ACC112 (cell line): ENCODE measurements around the gene SLC38A10.

Source experiments
- H2AFZ ChIP-seq: fragments of 200-600 bp; sonication (generic); one replicate; pipeline ENCODE4 v1.6.0; 2017; ENCODE audit warnings: antibody characterized with exemption, low read length; ENCODE audit not compliant: unreplicated experiment
- H3K27ac ChIP-seq: fragments of 200-600 bp; sonication (generic); 2 replicates; pipeline ENCODE4 v1.5.1; 2014; ENCODE audit warnings: low read depth, mild to moderate bottlenecking, antibody characterized with exemption, low read length, moderate library complexity
- H3K27me3 ChIP-seq: fragments of 200-600 bp; sonication (generic); 2 replicates; pipeline ENCODE4 v1.6.1; 2014; ENCODE audit warnings: mild to moderate bottlenecking, antibody characterized with exemption, low read length, moderate library complexity, mixed read lengths; ENCODE audit not compliant: insufficient read depth
- H3K36me3 ChIP-seq: fragments of 200-600 bp; sonication (generic); 2 replicates; pipeline ENCODE4 v1.6.1; 2016; ENCODE audit warnings: mild to moderate bottlenecking, antibody characterized with exemption, low read length, moderate library complexity, mixed read lengths; ENCODE audit not compliant: insufficient read depth
- H3K4me1 ChIP-seq: fragments of 200-600 bp; sonication (generic); one replicate; pipeline ENCODE4 v1.6.1; 2016; ENCODE audit warnings: low read length, mixed read lengths; ENCODE audit not compliant: insufficient read depth, unreplicated experiment, control insufficient read depth
- H3K4me3 ChIP-seq: fragments of 200-600 bp; sonication (generic); 2 replicates; pipeline ENCODE4 v1.5.1; 2014; ENCODE audit warnings: mild to moderate bottlenecking, low read depth, low read length
- H3K79me2 ChIP-seq: fragments of 200-600 bp; sonication (generic); one replicate; pipeline ENCODE4 v1.6.0; 2016; ENCODE audit warnings: low read length; ENCODE audit not compliant: control insufficient read depth, unreplicated experiment, insufficient read depth

The SLC38A10 gene

GRCh38 chr17:81272616-81273015, 22.5 kb downstream of the SLC38A10 start:
- Histone ChIP-seq H3K4me1 (no peaks in the 10 kb centered on the region), H2AFZ (no peak overlapping the region), H3K36me3 (peaks cover 27% of the 10 kb centered on the region), H3K27ac (no peak overlapping the region), H3K4me3 (no peak overlapping the region), H3K27me3 (no peaks in the 10 kb centered on the region), H3K79me2 (no peaks in the 10 kb centered on the region)

- H2AFZ ChIP-seq, result no peak overlapping the region
- H3K36me3 ChIP-seq, result peaks cover 27% of the 10 kb centered on the region
- H3K27me3 ChIP-seq, result no peaks in the 10 kb centered on the region
- H3K79me2 ChIP-seq, result no peaks in the 10 kb centered on the region
- no peaks in the 10 kb centered on the region for H3K4me1 ChIP-seq
- H3K27ac ChIP-seq, result no peak overlapping the region
- H3K4me3 ChIP-seq, result no peak overlapping the region
These were observed 23.9 kb downstream of the SLC38A10 start for GRCh38 chr17:81271226-81271625.

GRCh38 chr17:81270279-81270678, 24.8 kb downstream of the SLC38A10 start:
- H3K4me1 ChIP-seq, result no peaks in the 10 kb centered on the region
- H3K27me3 ChIP-seq, result no peaks in the 10 kb centered on the region
- peaks cover 23% of the 10 kb centered on the region for H3K36me3 ChIP-seq
- H2AFZ ChIP-seq, result no peak overlapping the region
- H3K4me3 ChIP-seq, result no peak overlapping the region
- H3K27ac ChIP-seq, result no peak overlapping the region
- no peaks in the 10 kb centered on the region for H3K79me2 ChIP-seq

- H3K36me3 ChIP-seq, result peaks cover 11% of the 10 kb centered on the region
- no peak overlapping the region for H3K4me3 ChIP-seq
- H3K79me2 ChIP-seq, result no peaks in the 10 kb centered on the region
- H3K27me3 ChIP-seq, result no peaks in the 10 kb centered on the region
- H3K4me1 ChIP-seq, result no peaks in the 10 kb centered on the region
- H3K27ac ChIP-seq, result no peak overlapping the region
- no peak overlapping the region for H2AFZ ChIP-seq
These were observed 27.6 kb downstream of the SLC38A10 start for GRCh38 chr17:81267390-81268067.

GRCh38 chr17:81265576-81265975, 29.5 kb downstream of the SLC38A10 start:
- Histone ChIP-seq H3K4me3 (no peak overlapping the region), H3K36me3 (peaks cover 11% of the 10 kb centered on the region), H3K4me1 (no peaks in the 10 kb centered on the region), H3K27ac (no peak overlapping the region), H3K79me2 (no peaks in the 10 kb centered on the region), H2AFZ (no peak overlapping the region), H3K27me3 (no peaks in the 10 kb centered on the region)

- H3K4me3 ChIP-seq, result no peak overlapping the region
- H3K27ac ChIP-seq, result no peak overlapping the region
- H3K36me3 ChIP-seq, result peaks cover 11% of the 10 kb centered on the region
- no peaks in the 10 kb centered on the region for H3K4me1 ChIP-seq
- no peak overlapping the region for H2AFZ ChIP-seq
- no peaks in the 10 kb centered on the region for H3K79me2 ChIP-seq
- no peaks in the 10 kb centered on the region for H3K27me3 ChIP-seq
These were observed 30.5 kb downstream of the SLC38A10 start for GRCh38 chr17:81264640-81265039.

- Histone ChIP-seq H3K27me3 (no peaks in the 10 kb centered on the region), H2AFZ (no peak overlapping the region), H3K79me2 (no peaks in the 10 kb centered on the region), H3K4me3 (no peak overlapping the region), H3K27ac (no peak overlapping the region), H3K4me1 (no peaks in the 10 kb centered on the region), H3K36me3 (0 out of 2 replicates have a peak, but pooled peaks cover 2% of the 10 kb centered on the region)
These were observed 31.5 kb downstream of the SLC38A10 start for GRCh38 chr17:81263371-81264181.

GRCh38 chr17:81261582-81262336, 33.3 kb downstream of the SLC38A10 start:
- Histone ChIP-seq H2AFZ (no peak overlapping the region), H3K79me2 (no peaks in the 10 kb centered on the region), H3K4me1 (peaks cover 3% of the 10 kb centered on the region), H3K27me3 (no peaks in the 10 kb centered on the region), H3K36me3 (no peaks in the 10 kb centered on the region), H3K27ac (no peak overlapping the region), H3K4me3 (no peak overlapping the region)

GRCh38 chr17:81261096-81261495, 34.0 kb downstream of the SLC38A10 start:
- Histone ChIP-seq H3K36me3 (no peaks in the 10 kb centered on the region), H3K4me1 (peaks cover 8% of the 10 kb centered on the region), H3K27ac (no peak overlapping the region), H3K27me3 (no peaks in the 10 kb centered on the region), H2AFZ (no peak overlapping the region), H3K4me3 (no peak overlapping the region), H3K79me2 (no peaks in the 10 kb centered on the region)

- no peaks in the 10 kb centered on the region for H3K27me3 ChIP-seq
- no peak overlapping the region for H2AFZ ChIP-seq
- no peaks in the 10 kb centered on the region for H3K36me3 ChIP-seq
- peaks cover 9% of the 10 kb centered on the region for H3K4me1 ChIP-seq
- no peak overlapping the region for H3K4me3 ChIP-seq
- no peak overlapping the region for H3K27ac ChIP-seq
- no peaks in the 10 kb centered on the region for H3K79me2 ChIP-seq
These were observed 34.5 kb downstream of the SLC38A10 start for GRCh38 chr17:81260641-81261040.
